Caco-2 (cell line): ENCODE data around the gene IL1RL1. TPM values are rescaled to one million over a fixed set of nuclear protein-coding genes. Genes with fewer than 3 reads are reported as not detected.

Source experiments
- BruUV-seq: library from RNA; stranded (reverse); fragments of 400-500 nt; replicated peaks from 2 replicates; lab custom pipeline; 2021; lab: Mats Ljungman, UMichigan
- CTCF ChIA-PET: fragments of 300-600 bp; sonication (Branson Sonifier 250); formaldehyde crosslinking; loops from one replicate; lab custom pipeline; 2022; ENCODE audit warnings: antibody characterized with exemption; lab: Charles Lee
- POLR2A ChIA-PET: fragments of 300-600 bp; sonication (Branson Sonifier 250); formaldehyde crosslinking; loops from one replicate; lab custom pipeline; 2022; ENCODE audit warnings: antibody characterized with exemption; lab: Charles Lee
- DNase-seq, 2 experiments: peaks; one replicate each; pipeline versions ENCODE4 v3.0.0 to v3.0.0-alpha.2; 2020 to 2022
- H3K27me3 ChIP-seq: replicated peaks from 2 replicates; pipeline ENCODE4 v1.6.0; 2011; ENCODE audit warnings: low read length; ENCODE audit not compliant: control insufficient read depth, insufficient read depth
- H3K36me3 ChIP-seq: 2 replicates; pipeline ENCODE4 v1.5.1; 2011; ENCODE audit warnings: low read length; ENCODE audit not compliant: control insufficient read depth, insufficient read depth
- H3K4me1 ChIP-seq: fragments of 250-450 bp; sonication (Bioruptor Pico); 2 replicates; pipeline ENCODE4 v1.5.1; 2020; ENCODE audit warnings: mild to moderate bottlenecking
- H3K4me3 ChIP-seq: 2 replicates; pipeline ENCODE4 v1.5.1; 2011; ENCODE audit warnings: low read depth, mild to moderate bottlenecking, control low read depth, low read length
- H3K9me3 ChIP-seq: fragments of 250-450 bp; sonication (Bioruptor Pico); 2 replicates; pipeline ENCODE4 v1.5.1; 2020; ENCODE audit warnings: mild to moderate bottlenecking, moderate library complexity
- H3K27ac Mint-ChIP-seq: one replicate; pipeline ENCODE4 v1.8.0; 2022; ENCODE audit warnings: mixed read lengths; ENCODE audit not compliant: unreplicated experiment
- H3K27me3 Mint-ChIP-seq: one replicate; pipeline ENCODE4 v1.8.0; 2022; ENCODE audit warnings: mixed read lengths; ENCODE audit not compliant: insufficient read depth, unreplicated experiment
- H3K36me3 Mint-ChIP-seq: one replicate; pipeline ENCODE4 v1.8.0; 2022; ENCODE audit warnings: mild to moderate bottlenecking, mixed read lengths; ENCODE audit not compliant: insufficient read depth, unreplicated experiment
- H3K4me1 Mint-ChIP-seq: one replicate; pipeline ENCODE4 v1.8.0; 2022; ENCODE audit warnings: low read depth, mixed read lengths; ENCODE audit not compliant: unreplicated experiment
- H3K4me3 Mint-ChIP-seq: one replicate; pipeline ENCODE4 v1.8.0; 2022; ENCODE audit warnings: mild to moderate bottlenecking, moderate library complexity, mixed read lengths; ENCODE audit not compliant: unreplicated experiment
- H3K9me3 Mint-ChIP-seq: one replicate; pipeline ENCODE4 v1.8.0; 2022; ENCODE audit warnings: mixed read lengths; ENCODE audit not compliant: unreplicated experiment
- intact Hi-C: fragments of 100-400 bp; cut with micrococcal nuclease; formaldehyde crosslinking; loops from one replicate; pipeline ENCODE4 v1.10.0; 2022; ENCODE audit not compliant: unreplicated experiment
- total RNA-seq: library from RNA; stranded (reverse); gene quantifications from 2 replicates; pipeline ENCODE4 v1.2.3, GENCODE V29; 2022
- TF ChIP-seq, protein P1 (sequence below), 2 experiments: fragments of 200-600 bp in 1 of 2; IDR thresholded peaks; 1 replicate in 1 of 2; 2 replicates in 1 of 2; pipeline versions ENCODE4 v1.5.1 to v1.8.0; 2011 to 2022; ENCODE audit warnings: antibody characterized with exemption in 1 of 2, control low read depth in 1 of 2, inconsistent platforms in 1 of 2, low read depth in 1 of 2, low read length in 1 of 2, mild to moderate bottlenecking in 1 of 2, moderate library complexity in 1 of 2; ENCODE audit not compliant: insufficient read depth in 1 of 2, severe bottlenecking in 1 of 2, unreplicated experiment in 1 of 2

The IL1RL1 gene
- total RNA-seq, 1 experiment from 2014 or later = not detected

DNA sequence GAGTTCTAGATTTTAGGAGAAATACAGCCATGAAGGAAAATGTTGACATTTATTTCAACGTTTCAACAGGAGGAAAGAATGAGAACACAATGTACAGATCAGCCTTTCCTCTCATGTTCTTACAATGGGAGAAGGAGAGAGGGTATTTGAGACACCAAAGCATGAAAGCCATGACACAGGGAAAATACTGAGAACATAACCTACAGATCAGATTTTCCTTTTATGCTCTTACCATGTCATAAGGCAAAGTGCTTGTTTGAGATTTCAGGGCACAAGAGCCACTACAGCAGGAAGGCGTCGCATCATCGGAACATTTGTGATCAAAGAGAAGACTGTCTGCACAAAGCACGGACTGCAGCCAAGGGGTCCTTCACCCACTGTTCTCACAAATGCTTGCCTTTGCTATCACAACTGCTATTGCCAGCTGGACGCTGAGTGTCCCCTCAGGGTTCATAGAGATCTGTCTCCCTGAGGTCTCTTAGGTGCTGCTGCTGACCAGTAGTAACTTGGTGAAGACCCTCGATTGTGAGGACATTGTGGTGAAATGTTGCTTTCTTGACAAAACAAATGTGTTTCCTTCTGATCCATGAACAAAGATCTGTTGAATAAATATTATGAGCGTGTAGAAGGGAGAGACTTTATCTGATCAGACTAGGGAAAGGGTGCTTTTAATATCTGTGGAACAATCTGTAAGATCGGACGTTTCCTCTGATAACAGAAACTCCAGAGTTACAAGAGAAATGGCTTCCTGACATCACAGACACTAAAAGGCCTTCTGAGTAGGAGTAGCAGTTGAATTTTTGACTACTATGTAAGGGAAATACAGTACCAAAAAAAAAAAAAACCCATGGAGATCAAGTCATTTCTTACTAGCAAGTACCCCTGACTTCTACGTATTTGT lies 6.4 kb upstream of the IL1RL1 start:
- Histone ChIP-seq H3K4me3 (no peak overlapping the region), H3K9me3 (no peaks in the 10 kb centered on the region), H3K27me3 (peaks cover 2% of the 10 kb centered on the region; the same call in 1 of the 2 replicates), H3K36me3 (no peaks in the 10 kb centered on the region), H3K4me1 (no peaks in the 10 kb centered on the region)
- no peaks in the 10 kb centered on the region for H3K4me1 Mint-ChIP-seq
- no peak overlapping the region for H3K4me3 Mint-ChIP-seq
- H3K36me3 Mint-ChIP-seq = no peaks in the 10 kb centered on the region
- no peaks in the 10 kb centered on the region for H3K9me3 Mint-ChIP-seq
- ChIA-PET POLR2A (no interaction called here), CTCF (no interaction called here)
- no TSS peak for BruUV-seq
- intact Hi-C loops = loop anchor here (2.0 kb wide), 1 partner anchor 42 kb away; no protein-coding TSS in a partner anchor
- H3K27ac Mint-ChIP-seq = no peak overlapping the region
- TF ChIP-seq, protein P1, sequence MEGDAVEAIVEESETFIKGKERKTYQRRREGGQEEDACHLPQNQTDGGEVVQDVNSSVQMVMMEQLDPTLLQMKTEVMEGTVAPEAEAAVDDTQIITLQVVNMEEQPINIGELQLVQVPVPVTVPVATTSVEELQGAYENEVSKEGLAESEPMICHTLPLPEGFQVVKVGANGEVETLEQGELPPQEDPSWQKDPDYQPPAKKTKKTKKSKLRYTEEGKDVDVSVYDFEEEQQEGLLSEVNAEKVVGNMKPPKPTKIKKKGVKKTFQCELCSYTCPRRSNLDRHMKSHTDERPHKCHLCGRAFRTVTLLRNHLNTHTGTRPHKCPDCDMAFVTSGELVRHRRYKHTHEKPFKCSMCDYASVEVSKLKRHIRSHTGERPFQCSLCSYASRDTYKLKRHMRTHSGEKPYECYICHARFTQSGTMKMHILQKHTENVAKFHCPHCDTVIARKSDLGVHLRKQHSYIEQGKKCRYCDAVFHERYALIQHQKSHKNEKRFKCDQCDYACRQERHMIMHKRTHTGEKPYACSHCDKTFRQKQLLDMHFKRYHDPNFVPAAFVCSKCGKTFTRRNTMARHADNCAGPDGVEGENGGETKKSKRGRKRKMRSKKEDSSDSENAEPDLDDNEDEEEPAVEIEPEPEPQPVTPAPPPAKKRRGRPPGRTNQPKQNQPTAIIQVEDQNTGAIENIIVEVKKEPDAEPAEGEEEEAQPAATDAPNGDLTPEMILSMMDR (IDR thresholded peaks at IDR 0.05; ENCODE audit: insufficient read depth in 1 of 2, low read depth in 1 of 2, low read length in 1 of 2, severe bottlenecking in 1 of 2, unreplicated experiment in 1 of 2) = no peak
- no peak for DNase-seq
- peaks cover 30% of the 10 kb centered on the region for H3K27me3 Mint-ChIP-seq

DNA sequence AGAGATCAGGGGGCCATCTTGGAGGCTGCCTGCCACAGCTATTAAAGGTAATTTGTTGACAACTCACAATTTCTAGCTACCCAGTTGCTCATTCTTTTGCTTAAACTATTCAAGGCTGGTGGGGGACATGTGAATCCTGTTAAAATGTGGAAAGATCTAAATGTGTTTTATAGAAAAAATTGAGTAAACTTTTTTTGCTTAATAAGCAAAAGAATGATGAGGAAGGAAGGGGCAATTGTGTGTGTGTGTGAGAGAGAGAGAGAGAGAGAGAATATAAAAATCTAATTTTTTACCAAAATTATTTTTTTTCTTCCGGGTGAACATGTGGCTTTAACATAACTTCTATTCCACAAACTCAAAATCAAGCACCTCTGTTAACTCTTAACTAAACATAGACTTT lies 5.2 kb upstream of the IL1RL1 start:
- Histone ChIP-seq H3K4me1 (no peaks in the 10 kb centered on the region), H3K9me3 (no peaks in the 10 kb centered on the region), H3K4me3 (no peak overlapping the region), H3K27me3 (peaks cover 2% of the 10 kb centered on the region; the same call in 1 of the 2 replicates), H3K36me3 (no peaks in the 10 kb centered on the region)
- Mint-ChIP-seq H3K4me1 (no peaks in the 10 kb centered on the region), H3K9me3 (no peaks in the 10 kb centered on the region), H3K27me3 (peaks cover 25% of the 10 kb centered on the region), H3K36me3 (no peaks in the 10 kb centered on the region), H3K27ac (no peak overlapping the region), H3K4me3 (no peak overlapping the region)
- POLR2A ChIA-PET = no interaction called here
- BruUV-seq = no TSS peak
- intact Hi-C loops = no loop called here
- CTCF ChIA-PET = no interaction called here
- no peak for DNase-seq
- TF ChIP-seq, protein P1 (IDR thresholded peaks at IDR 0.05; ENCODE audit: insufficient read depth in 1 of 2, low read depth in 1 of 2, low read length in 1 of 2, severe bottlenecking in 1 of 2, unreplicated experiment in 1 of 2) = no peak

DNA sequence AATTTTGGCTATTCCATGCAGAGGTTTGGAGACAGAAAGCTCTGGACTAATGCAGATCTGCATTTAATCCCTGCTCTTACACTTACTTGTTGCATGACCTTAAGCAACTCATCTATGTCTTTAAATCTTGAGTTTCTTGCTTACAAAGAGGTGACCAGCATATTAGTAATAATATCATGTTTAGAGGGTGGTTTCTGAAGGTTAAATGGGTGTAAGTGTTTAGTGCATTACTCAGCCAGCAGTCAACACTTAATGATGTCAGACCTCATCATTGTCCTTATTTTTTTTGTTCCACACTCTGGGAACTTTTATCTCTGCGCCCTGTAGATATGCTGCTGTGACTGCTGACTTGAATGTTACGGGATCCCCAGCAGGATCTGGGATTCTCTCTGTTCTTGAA lies 1.7 kb downstream of the IL1RL1 start:
- H3K9me3 ChIP-seq = no peaks in the 10 kb centered on the region
- no TSS peak for BruUV-seq
- ChIA-PET CTCF (no interaction called here), POLR2A (no interaction called here)
- no peak overlapping the region for H3K27ac Mint-ChIP-seq
- intact Hi-C loops = no loop called here
- peaks cover 8% of the 10 kb centered on the region for H3K27me3 Mint-ChIP-seq
- H3K36me3 ChIP-seq = no peaks in the 10 kb centered on the region
- H3K4me3 ChIP-seq = no peak overlapping the region
- no peaks in the 10 kb centered on the region for H3K4me1 Mint-ChIP-seq
- no peaks in the 10 kb centered on the region for H3K36me3 Mint-ChIP-seq
- no peak for DNase-seq
- TF ChIP-seq, protein P1 (IDR thresholded peaks at IDR 0.05; ENCODE audit: insufficient read depth in 1 of 2, low read depth in 1 of 2, low read length in 1 of 2, severe bottlenecking in 1 of 2, unreplicated experiment in 1 of 2) = no peak
- H3K4me1 ChIP-seq = no peaks in the 10 kb centered on the region
- no peak overlapping the region for H3K4me3 Mint-ChIP-seq
- H3K9me3 Mint-ChIP-seq = no peaks in the 10 kb centered on the region
- no peaks in the 10 kb centered on the region for H3K27me3 ChIP-seq
